Measurements from ENCODE around the gene CADPS2.

The CADPS2 gene

GRCh38 chr7:122273117-122273516 is 613.1 kb downstream of the CADPS2 start:
- no peak for DNase-seq (ENCODE audit: low read depth)

GRCh38 chr7:122269241-122269640 is 617.0 kb downstream of the CADPS2 start:
- DNase-seq (ENCODE audit: low read depth) = no peak
